ENCODE data around the gene CHMP6. TPM values are rescaled to one million over a fixed set of nuclear protein-coding genes. Genes with fewer than 3 reads are reported as not detected.

The CHMP6 gene
- total RNA-seq, 1 experiment from 2014 or later = 22.0 TPM

DNA sequence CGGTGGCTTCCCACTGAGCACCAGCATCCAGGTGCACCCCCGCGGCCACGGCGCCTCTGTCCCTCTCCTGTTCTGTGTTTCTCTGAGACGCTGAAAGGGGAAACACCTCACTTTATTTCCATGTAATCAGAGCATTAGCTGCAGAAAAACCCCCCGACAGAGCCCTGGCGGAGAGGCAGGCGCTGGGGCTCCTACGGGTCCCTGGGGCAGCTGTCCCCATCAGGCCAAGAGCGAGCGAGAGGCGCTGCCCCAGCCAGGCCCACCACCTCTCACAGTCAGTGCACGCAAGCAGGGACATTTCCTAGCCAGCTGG lies 27.1 kb upstream of the CHMP6 start (continued):
- TF ChIP-seq, protein P1, sequence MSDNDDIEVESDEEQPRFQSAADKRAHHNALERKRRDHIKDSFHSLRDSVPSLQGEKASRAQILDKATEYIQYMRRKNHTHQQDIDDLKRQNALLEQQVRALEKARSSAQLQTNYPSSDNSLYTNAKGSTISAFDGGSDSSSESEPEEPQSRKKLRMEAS (IDR thresholded peaks at IDR 0.05) = no peak
- TF ChIP-seq ZNF274 (IDR thresholded peaks at IDR 0.05; ENCODE audit: low read depth, low read length) = no peak
- no peak for TF ChIP-seq EZH2phosphoT487 (IDR thresholded peaks at IDR 0.05; ENCODE audit: borderline replicate concordance)

DNA sequence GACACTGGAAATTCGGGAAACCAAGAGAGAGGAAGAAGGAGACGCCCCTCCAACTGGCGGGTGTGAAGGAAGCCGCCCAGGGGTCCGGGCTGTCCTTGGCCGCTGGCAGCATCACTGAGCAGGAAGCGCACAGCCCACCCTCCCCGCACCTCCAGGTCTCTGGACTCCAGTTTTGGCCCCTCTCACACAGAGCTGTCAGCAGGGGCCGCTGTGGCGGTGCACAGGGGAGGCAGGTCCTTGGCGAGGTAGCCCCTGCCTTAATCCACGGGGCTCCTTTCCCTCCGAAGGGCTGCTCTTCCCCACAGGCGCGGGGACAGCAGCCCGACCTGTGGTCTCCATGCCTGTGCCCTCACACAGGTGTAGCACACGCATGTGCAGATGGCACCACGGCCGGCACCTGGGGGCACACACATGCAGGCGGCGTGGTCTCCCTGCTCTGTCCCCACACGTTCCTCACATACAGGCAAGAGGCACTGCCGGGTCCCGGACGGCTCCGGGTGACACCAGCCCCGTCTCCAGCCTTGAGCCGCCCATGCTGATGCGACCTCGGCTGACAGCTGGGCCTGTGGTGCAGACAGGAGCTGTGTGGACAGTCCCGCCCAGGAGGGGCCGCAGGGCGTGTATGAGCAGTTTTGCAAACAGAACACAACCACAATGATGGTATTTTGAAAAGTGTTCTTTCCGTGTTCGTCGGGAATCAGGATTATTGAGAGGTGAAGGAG lies 26.6 kb upstream of the CHMP6 start:
- CTCF ChIA-PET = no interaction called here
- Histone ChIP-seq H3K9ac (ENCODE audit: low read length) (no peak overlapping the region), H3K27ac (ENCODE audit: low read depth, low read length) (no peak overlapping the region), H3K79me2 (ENCODE audit: insufficient read depth, low read length) (no peaks in the 10 kb centered on the region), H2AFZ (ENCODE audit: low read depth, low read length, poor library complexity, severe bottlenecking) (no peak overlapping the region), H4K20me1 (ENCODE audit: insufficient read depth) (no peaks in the 10 kb centered on the region), H3K4me3 (replicated peaks in 1 of 2; ENCODE audit: low read depth in 1 of 2, low read length in 2 of 2) (no peak overlapping the region), H3K4me2 (ENCODE audit: low read length) (no peak overlapping the region), H3K9me2 (ENCODE audit: insufficient read depth) (no peaks in the 10 kb centered on the region), H3K27me3 (ENCODE audit: insufficient read depth, low read length) (no peaks in the 10 kb centered on the region), H3K9me3 (ENCODE audit: control insufficient read depth in 1 of 2, insufficient read depth in 1 of 2, low read depth in 1 of 2, low read length in 2 of 2) (no peaks in the 10 kb centered on the region), H3K36me3 (ENCODE audit: control insufficient read depth in 1 of 2, insufficient read depth in 2 of 2, low read length in 2 of 2) (no peaks in the 10 kb centered on the region; a peak in 1 of 4 replicates), H3K4me1 (ENCODE audit: control insufficient read depth in 1 of 2, insufficient read depth in 2 of 2, low read length in 2 of 2) (no peaks in the 10 kb centered on the region)
- ATAC-seq (no peak), DNase-seq (ENCODE audit: low read depth, low spot score) (no peak)
- intact Hi-C loops (cut with micrococcal nuclease) = no loop called here
- POLR2A ChIA-PET = no interaction called here
- RAD21 ChIA-PET (ENCODE audit: low non-redundant PET in 1 of 2, low total read pairs in 2 of 2, uncharacterized antibody in 2 of 2, unreplicated experiment in 2 of 2) = no interaction called here
- BruUV-seq (replicated peaks) = TSS peak; percentile 7
- TF ChIP-seq EZH2phosphoT487 (IDR thresholded peaks at IDR 0.05; ENCODE audit: borderline replicate concordance) (no peak), YY1 (IDR thresholded peaks at IDR 0.05; ENCODE audit: extremely low read depth, insufficient replicate concordance, low read depth, low read length) (no peak), EGR1 (IDR thresholded peaks at IDR 0.05; ENCODE audit: low read depth) (no peak), RAD21 (IDR thresholded peaks at IDR 0.05; ENCODE audit: low read depth) (no peak), SIN3A (IDR thresholded peaks at IDR 0.05; ENCODE audit: low read depth) (no peak), SRF (IDR thresholded peaks at IDR 0.05; ENCODE audit: low read depth) (no peak), CBX3 (IDR thresholded peaks at IDR 0.05; ENCODE audit: low read depth) (no peak), EZH2 (IDR thresholded peaks at IDR 0.05) (no peak), TCF7L2 (IDR thresholded peaks at IDR 0.05; ENCODE audit: borderline replicate concordance, extremely low read depth, insufficient read depth, insufficient read length) (no peak), ZFX (IDR thresholded peaks at IDR 0.05) (no peak), POLR2A (IDR thresholded peaks at IDR 0.05; ENCODE audit: borderline replicate concordance, extremely low read depth, insufficient read depth, insufficient read length) (no peak), ELF1 (IDR thresholded peaks at IDR 0.05; ENCODE audit: borderline replicate concordance, low read depth) (no peak), SP1 (IDR thresholded peaks at IDR 0.05; ENCODE audit: low read depth) (no peak)
- TF ChIP-seq, protein P1 (IDR thresholded peaks at IDR 0.05) = no peak
- TF ChIP-seq, protein P2, sequence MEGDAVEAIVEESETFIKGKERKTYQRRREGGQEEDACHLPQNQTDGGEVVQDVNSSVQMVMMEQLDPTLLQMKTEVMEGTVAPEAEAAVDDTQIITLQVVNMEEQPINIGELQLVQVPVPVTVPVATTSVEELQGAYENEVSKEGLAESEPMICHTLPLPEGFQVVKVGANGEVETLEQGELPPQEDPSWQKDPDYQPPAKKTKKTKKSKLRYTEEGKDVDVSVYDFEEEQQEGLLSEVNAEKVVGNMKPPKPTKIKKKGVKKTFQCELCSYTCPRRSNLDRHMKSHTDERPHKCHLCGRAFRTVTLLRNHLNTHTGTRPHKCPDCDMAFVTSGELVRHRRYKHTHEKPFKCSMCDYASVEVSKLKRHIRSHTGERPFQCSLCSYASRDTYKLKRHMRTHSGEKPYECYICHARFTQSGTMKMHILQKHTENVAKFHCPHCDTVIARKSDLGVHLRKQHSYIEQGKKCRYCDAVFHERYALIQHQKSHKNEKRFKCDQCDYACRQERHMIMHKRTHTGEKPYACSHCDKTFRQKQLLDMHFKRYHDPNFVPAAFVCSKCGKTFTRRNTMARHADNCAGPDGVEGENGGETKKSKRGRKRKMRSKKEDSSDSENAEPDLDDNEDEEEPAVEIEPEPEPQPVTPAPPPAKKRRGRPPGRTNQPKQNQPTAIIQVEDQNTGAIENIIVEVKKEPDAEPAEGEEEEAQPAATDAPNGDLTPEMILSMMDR (IDR thresholded peaks at IDR 0.05 in 2 of 3, conservative IDR thresholded peaks at IDR 0.05 in 1 of 3; ENCODE audit: borderline replicate concordance in 1 of 3, insufficient read depth in 1 of 3, low read depth in 2 of 3, low read length in 2 of 3) = no peak
- TF ChIP-seq, protein P3, sequence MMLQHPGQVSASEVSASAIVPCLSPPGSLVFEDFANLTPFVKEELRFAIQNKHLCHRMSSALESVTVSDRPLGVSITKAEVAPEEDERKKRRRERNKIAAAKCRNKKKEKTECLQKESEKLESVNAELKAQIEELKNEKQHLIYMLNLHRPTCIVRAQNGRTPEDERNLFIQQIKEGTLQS (IDR thresholded peaks at IDR 0.05) = no peak
- TF ChIP-seq, protein P4, sequence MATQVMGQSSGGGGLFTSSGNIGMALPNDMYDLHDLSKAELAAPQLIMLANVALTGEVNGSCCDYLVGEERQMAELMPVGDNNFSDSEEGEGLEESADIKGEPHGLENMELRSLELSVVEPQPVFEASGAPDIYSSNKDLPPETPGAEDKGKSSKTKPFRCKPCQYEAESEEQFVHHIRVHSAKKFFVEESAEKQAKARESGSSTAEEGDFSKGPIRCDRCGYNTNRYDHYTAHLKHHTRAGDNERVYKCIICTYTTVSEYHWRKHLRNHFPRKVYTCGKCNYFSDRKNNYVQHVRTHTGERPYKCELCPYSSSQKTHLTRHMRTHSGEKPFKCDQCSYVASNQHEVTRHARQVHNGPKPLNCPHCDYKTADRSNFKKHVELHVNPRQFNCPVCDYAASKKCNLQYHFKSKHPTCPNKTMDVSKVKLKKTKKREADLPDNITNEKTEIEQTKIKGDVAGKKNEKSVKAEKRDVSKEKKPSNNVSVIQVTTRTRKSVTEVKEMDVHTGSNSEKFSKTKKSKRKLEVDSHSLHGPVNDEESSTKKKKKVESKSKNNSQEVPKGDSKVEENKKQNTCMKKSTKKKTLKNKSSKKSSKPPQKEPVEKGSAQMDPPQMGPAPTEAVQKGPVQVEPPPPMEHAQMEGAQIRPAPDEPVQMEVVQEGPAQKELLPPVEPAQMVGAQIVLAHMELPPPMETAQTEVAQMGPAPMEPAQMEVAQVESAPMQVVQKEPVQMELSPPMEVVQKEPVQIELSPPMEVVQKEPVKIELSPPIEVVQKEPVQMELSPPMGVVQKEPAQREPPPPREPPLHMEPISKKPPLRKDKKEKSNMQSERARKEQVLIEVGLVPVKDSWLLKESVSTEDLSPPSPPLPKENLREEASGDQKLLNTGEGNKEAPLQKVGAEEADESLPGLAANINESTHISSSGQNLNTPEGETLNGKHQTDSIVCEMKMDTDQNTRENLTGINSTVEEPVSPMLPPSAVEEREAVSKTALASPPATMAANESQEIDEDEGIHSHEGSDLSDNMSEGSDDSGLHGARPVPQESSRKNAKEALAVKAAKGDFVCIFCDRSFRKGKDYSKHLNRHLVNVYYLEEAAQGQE (IDR thresholded peaks at IDR 0.05; ENCODE audit: low read depth) = no peak
